ENCODE results near the gene KCNT1.

The KCNT1 gene

GRCh38 chr9:135711391-135711790, 9.4 kb downstream of the KCNT1 start:
- DNase-seq (ENCODE audit: low spot score) = no peak
- in situ Hi-C loops (cut with MboI; ENCODE audit: low sequenced_read_pairs, unreplicated experiment) = no loop called here
- TF ChIP-seq CTCF (IDR thresholded peaks at IDR 0.05; ENCODE audit: borderline replicate concordance, control extremely low read depth, extremely low read depth, insufficient read depth, missing control alignments) = no peak

- no peak for TF ChIP-seq CTCF (IDR thresholded peaks at IDR 0.05; ENCODE audit: borderline replicate concordance, control extremely low read depth, extremely low read depth, insufficient read depth, missing control alignments)
- DNase-seq (ENCODE audit: low spot score) = no peak
- in situ Hi-C loops (cut with MboI; ENCODE audit: low sequenced_read_pairs, unreplicated experiment) = no loop called here
Observed at GRCh38 chr9:135711881-135712280, 9.9 kb downstream of the KCNT1 start.

GRCh38 chr9:135712613-135713295, 10.8 kb downstream of the KCNT1 start:
- in situ Hi-C loops (cut with MboI; ENCODE audit: low sequenced_read_pairs, unreplicated experiment) = no loop called here
- TF ChIP-seq CTCF (IDR thresholded peaks at IDR 0.05; ENCODE audit: borderline replicate concordance, control extremely low read depth, extremely low read depth, insufficient read depth, missing control alignments) = no peak
- no peak for DNase-seq (ENCODE audit: low spot score)

GRCh38 chr9:135714242-135715055, 12.5 kb downstream of the KCNT1 start:
- in situ Hi-C loops (cut with MboI; ENCODE audit: low sequenced_read_pairs, unreplicated experiment) = no loop called here
- TF ChIP-seq CTCF (IDR thresholded peaks at IDR 0.05; ENCODE audit: borderline replicate concordance, control extremely low read depth, extremely low read depth, insufficient read depth, missing control alignments) = no peak
- DNase-seq (ENCODE audit: low spot score) = no peak

- TF ChIP-seq CTCF (IDR thresholded peaks at IDR 0.05; ENCODE audit: borderline replicate concordance, control extremely low read depth, extremely low read depth, insufficient read depth, missing control alignments) = no peak
- DNase-seq (ENCODE audit: low spot score) = no peak
- in situ Hi-C loops (cut with MboI; ENCODE audit: low sequenced_read_pairs, unreplicated experiment) = no loop called here
Observed at GRCh38 chr9:135715056-135715595, 13.1 kb downstream of the KCNT1 start.

GRCh38 chr9:135716045-135716444, 14.1 kb downstream of the KCNT1 start:
- DNase-seq (ENCODE audit: low spot score) = no peak
- no peak for TF ChIP-seq CTCF (IDR thresholded peaks at IDR 0.05; ENCODE audit: borderline replicate concordance, control extremely low read depth, extremely low read depth, insufficient read depth, missing control alignments)
- in situ Hi-C loops (cut with MboI; ENCODE audit: low sequenced_read_pairs, unreplicated experiment) = no loop called here

Measured in GM13976 (cell line).